Brain pericyte (primary cell): ENCODE measurements around the gene BBOX1.

Source experiments
- DNase-seq: peaks from one replicate; pipeline ENCODE4 v3.0.0-alpha.2; 2012; ENCODE audit warnings: low read depth, low spot score

Gene BBOX1

DNA sequence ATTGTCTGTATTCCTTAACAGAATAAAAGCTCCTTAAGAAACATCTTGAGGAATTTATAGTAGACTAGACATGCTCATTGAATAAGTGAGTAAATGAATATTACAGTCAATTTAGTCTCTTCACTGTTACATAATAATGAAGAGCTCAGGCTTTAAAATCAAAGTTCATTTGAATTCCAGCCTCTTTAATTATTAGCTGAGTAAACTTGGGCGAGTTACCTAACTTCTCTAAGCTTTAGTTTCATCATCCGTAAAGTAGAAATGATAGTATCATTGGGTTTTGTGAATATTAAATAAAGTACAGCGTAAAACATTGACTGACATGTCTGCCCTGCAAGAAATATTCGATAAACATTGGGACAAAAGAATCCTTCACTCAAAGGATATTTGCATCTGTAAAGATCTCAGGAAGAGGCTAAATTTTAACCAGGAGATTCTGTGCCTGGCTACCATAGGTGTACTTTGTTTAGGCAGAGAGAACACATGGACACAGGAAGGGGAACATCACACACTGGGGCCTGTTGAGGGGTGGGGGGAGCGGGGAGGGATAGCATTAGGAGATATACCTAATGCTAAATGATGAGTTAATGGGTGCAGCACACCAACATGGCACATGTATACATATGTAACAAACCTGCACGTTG lies 15.2 kb upstream of the BBOX1 start:
- DNase-seq: no peak

DNA sequence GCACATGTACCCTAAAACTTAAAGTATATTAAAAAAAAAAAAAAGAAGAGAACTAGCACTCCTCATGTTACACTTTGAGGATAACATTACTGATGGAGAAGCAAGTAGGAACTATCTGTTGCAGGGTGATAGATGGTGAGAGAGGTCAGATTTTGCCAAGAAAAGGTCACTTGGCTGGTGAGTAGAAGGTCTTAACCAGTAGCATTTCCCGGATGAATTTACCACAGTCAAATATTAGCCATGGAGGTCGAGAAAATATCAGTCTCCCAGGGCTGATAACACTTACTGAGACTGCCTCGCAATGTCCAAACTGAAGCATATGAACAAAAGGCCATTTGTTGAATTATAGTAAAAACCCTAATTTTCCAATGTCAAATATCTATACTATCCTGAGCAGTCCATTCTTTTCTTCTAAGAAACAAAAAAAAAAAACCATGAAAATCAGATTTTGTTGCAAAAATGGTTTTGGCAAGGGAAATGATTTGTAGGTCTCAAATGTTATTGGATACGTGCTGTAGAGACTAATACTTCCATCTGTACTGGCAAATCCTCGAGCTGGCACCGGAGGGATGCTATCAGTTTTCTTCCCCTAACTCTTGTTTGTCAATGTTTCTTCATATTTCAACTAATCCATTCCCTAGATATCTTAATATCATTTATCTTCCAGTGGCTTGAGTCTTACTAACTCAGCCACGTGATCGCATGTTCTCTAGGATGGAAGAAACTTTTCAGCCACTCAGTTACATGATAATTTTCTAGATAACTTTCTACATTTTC lies 14.5 kb upstream of the BBOX1 start:
- DNase-seq: no peak

DNA sequence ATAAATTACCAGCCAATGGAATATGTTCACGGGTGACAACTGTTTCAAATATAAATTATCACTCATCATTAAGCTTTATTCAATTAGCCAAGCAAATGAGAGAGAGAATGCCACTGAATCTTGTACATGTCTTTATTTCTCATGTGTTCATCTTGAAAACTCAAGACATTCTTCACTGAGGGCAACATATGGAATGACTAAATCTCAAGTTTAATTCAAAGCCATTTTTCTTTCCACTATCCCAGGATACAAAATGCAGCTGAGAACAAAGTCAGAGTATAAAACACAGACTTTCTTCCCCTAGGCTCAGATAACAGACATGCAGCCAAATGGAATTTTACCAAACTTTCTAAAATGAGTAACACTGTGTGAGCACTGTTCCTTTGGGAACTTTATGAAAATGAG lies 12.1 kb upstream of the BBOX1 start:
- DNase-seq: no peak

DNA sequence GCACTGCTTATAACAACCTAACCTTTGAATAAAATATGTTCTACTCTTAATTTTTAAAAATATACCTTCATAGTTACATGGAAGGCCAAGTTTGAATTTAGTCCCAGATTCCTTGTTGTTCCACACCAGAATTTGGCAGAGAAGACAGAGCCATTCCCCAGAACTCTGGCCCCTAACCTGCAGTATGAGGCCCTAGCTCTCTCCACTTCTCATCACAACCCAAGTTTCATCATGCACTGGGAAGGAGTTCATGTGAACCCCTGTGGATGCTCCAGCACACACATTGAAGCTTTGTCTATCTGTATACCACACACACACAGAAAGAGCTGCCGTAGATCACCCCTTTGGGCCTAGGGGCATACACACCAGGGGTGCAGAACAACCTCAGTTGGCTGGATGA lies 10.6 kb upstream of the BBOX1 start:
- DNase-seq: no peak

DNA sequence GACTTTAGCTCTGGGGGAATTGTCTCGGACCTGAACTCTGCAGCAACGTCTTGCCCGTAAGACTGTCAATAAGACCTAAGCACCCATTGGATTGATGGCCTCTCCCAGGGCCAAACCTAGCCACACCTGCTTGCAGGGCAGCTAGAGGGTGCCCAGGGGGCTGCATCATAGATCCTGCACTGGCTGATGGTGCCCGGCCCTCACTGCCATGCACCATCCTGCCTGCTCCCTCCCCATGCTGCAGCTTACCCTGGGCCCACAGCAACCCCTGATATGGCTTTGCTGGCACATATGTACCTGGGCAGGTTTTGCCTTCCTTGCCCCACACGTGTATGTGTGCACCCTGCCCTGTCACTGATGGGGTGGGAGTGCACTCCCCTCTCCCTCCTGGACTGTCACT lies 8.9 kb upstream of the BBOX1 start:
- no peak for DNase-seq

DNA sequence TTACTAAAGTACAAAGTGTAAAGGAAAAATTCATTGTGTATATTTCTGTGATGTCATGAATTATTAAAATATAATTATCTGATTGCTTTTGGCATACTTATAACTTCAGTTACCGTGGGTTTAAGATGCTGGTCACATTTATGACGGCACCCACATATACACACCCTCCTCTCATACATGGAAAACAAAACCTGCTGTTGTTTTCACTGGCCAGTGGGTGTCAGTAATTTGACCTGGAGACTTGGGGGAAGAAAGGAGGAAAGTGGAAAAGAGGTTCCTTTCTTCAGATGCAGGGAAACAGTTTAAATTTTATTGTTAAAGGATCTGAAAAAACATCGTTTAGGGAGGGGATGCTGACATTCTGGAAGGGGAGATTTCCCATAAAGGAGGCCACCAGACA lies 742 bp upstream of the BBOX1 start:
- DNase-seq: no peak

DNA sequence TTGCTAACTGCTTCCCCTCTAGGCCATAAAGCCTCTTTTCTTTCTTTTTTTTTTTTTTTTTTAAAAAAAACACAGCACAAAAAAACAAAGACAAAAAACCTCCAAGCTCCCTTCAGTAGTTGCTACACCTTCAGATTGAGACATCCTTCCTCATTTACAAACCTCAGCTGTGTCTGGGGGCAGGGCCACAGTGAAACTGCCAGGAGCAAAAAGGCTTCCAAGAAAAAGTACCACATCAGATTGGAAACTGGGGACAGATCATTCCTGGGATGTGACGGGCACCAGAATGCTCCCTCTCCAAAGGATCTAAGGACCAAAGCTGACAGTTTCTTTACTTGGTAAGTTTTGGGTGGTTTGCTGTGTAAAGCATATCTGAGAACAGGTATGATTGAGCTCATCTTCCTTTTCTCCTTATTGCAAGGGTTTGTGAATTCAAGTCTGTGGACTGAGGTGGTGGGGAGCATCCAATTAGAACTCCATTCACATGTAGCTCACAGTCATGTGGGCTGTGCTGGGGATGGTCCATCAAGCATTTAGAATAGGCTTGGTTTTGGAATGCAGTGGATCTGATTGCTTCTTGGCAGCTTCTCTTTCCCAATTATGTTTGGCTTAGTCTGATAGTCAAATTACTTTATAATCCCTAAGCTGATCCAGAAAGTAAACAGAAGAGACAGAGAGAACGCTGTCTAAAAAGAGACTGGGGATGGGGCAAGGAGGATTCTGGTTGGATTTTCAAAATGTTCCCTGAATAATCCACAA lies 705 bp downstream of the BBOX1 start:
- DNase-seq: no peak

DNA sequence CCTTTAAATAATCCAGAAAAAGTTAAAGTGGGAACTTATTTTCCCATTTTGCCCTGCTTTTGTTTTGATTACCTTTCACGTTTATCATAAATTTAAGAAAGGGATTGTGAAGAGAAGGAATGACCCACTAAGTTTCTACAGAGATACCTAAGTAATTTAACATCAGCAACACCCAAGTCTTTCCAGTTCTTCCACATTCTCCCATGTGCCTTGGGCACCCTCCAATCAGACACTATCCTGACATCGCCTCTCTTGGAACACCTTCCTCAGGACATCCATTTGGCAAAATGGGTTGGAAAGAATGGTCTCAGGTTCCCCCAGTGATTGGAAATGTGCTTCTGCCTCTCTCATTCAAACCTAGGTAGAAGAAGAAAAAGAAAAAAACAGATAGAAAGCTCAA lies 6.3 kb downstream of the BBOX1 start:
- no peak for DNase-seq

DNA sequence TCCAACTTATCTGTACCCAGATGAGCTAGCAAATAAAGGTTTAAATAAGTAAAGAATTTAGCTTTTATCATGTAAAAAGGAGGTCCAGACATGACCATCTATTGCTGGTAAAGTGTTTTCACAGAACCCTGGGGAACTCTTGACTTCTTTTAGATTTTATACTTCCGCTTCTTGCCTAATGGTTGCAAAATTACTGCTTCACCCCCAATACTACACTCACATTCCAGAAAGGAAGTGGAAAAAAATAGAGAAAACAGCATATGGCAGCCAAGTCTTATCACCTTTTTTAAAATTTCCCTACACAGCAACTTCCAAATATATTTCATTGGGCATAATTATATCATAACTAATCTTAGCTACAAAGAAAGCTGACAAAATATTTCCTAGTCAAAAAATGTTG lies 12.1 kb downstream of the BBOX1 start:
- no peak for DNase-seq

DNA sequence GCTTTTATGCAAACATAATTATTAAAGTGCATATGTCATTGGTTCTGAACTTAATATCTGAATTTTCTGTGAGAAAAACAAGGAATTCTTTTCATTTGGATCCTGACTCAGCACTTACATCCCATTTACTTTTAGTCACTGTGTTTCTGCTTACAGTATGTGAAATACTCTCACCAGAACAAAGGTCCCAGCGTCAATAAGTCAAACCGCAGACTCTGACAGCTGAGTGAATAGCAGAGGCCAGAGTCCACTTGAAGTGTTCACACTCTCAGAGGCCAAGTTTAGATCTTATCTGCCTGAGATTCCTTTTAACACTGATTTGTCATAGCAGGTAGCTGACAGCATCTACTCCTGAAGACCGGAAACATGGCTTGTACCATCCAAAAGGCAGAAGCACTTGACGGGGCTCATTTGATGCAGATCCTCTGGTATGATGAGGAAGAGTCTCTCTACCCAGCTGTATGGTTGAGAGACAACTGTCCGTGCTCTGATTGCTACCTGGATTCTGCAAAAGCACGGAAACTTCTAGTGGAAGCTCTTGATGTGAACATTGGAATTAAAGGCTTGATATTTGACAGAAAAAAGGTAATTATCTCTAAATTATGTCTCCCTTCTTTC lies 14.6 kb downstream of the BBOX1 start:
- no peak for DNase-seq

DNA sequence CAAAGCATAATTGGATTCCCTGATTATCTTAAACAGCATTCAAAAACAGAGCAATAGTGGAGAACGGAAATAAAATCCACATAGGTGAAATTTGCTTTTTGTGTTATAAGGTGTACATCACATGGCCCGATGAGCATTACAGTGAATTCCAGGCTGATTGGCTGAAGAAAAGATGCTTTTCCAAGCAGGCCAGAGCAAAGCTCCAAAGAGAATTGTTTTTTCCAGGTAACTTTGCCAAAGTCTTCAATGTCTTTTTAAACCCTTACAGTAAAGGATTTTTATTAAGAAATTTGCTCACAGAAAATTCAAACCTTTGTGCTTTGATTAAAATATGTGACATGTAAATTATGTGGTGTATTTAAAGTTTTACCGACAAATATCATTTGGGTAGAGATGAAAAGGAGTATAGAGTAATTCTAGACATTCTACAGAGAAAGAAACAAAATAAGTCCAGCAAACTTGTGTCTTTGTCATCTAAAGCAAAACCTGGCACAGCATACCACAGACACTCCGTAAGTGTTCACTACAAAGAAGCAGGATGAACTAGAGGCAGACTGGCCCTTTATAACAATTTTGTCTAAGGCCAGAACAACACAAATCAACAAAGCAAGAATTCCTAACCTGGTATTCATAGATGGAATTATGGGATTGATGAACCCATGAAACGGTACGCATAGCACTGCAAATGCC lies 16.6 kb downstream of the BBOX1 start:
- no peak for DNase-seq

DNA sequence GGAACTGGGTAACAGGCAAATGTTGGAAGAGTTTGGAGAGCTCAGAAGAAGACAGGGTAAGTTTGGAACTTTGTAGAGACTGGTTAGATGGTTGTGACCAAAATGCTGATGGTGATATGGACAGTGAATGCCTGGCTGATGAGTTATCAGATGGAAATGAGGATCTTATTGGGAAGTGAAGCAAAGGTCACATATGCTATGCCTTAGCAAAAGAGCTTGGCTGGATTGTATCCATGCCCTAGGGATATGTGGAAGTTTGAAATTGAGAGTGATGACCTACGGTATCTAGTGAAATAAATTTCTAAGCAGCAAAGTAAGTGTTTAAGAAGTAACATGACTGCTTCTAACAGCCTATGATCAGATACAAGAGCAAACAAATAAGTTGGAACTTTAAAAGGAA lies 17.8 kb downstream of the BBOX1 start:
- no peak for DNase-seq

DNA sequence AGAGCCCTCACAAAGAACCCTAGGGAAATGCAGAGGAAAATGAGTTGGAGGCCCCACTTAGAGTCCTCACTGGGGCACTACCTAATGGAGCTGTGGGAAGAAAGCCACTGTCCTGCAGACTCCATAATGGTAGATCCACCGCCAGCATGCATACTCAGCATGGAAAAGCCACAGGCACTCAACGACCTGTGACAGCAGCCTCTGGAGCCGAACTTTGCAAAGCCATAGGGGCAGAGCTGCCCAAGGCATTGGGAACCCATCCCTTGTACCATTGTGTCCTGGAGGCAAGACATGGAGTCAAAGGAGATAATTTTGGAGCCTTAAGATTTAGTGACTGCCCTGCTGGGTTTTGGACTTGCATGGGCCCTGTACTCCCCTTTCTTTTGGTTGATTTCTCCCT lies 18.8 kb downstream of the BBOX1 start:
- DNase-seq: no peak

DNA sequence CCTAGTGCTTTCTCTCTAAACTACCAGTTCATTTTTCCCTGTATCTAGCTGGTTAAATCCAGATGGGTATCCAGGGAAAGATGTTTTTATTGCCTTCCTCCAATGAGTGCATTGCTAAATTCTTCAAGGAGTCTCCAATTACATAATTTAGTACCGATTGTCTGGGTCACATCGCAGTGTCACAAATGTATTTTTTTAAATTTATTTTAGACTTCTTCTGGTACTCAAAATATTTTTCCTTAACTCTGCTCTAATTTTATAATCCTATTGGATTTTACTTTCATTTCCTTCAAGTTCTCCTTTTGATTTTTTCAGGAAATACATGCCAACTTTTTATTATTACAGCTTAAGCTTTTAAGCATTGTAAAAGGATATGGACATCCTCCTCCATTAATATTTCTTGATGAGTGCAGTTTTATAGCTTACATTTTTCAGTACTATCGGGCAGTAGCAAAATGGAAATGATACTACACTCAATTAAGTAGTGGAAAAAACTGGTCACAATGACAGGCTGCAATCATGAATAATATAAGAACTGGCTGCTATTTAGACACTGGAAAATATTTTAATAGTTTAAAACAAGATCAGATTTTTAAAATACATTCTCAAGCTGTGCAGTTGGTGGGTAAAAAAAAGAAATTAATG lies 20.3 kb downstream of the BBOX1 start:
- no peak for DNase-seq

DNA sequence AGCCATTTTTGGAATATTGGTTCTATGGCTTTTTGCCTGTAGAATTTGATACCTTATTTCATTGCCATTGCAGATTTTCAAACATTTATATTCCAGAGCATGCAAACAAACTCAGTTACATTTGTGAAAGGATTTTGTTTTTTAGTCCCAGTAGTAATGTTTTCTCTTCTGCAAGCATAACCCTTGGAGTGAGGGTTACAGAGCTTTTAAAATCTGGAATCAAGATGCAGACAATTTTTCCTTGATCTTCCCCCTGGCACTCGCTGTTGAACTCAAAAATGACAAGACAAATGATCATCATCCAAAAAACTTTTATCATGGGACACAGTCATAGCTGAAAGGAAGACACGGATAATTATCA lies 20.8 kb downstream of the BBOX1 start:
- no peak for DNase-seq

DNA sequence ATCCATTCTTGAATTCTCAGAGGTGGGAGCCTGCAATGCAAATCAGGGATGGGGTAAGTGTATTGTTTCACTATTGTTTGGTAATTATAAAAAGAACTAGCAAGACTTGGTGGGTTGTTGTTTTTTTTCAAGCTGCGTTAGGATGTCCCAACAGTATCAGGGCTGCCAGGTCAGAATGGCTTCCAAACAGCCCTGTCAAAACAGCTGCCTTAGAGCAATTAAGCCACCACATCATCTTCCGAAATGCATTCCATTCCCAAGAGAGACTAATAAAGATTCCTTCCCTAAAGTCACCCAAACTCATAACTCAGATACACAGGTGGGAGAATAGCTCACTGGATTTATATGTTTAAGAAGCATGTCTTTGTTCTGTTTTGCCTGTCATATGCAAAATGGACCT lies 23.5 kb downstream of the BBOX1 start:
- no peak for DNase-seq

DNA sequence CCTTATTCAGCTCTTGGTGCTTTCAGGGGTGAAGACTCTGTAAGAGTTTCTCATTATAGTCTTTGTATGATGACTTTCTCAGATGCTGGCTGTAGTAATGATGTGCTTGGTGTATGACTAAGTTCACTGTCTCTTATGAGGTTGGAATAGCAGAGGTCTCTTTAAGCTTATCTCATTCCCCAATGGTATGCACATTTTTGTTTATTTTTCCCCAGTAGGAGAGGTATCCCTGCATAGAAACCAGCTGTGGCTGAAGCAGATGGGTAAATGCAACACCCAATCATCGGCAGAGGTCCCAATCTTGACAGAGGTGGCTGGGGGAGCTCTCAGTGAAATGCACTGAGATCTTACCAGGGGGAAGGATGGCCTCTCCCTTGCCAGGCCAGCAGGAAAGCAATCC lies 34.6 kb downstream of the BBOX1 start:
- DNase-seq: no peak

DNA sequence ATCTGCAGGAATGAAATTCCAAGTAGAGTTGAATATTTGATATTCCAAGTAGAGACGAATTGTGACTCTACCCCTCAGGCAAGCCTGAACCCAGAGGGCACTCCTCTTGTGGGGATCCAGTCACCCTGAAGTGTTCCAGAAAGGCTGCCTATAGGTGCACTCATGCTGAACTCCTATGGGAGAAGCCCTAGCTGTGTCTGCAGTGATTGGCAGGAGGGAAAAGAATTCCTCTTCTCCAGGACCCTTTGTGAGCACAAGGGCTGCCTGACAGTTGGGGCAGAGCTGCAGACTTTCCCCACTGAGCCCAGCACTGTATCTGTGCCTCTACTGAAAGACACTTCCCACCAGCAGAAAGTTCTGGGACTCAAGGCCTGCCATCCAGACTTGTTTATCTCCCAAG lies 35.0 kb downstream of the BBOX1 start:
- no peak for DNase-seq

DNA sequence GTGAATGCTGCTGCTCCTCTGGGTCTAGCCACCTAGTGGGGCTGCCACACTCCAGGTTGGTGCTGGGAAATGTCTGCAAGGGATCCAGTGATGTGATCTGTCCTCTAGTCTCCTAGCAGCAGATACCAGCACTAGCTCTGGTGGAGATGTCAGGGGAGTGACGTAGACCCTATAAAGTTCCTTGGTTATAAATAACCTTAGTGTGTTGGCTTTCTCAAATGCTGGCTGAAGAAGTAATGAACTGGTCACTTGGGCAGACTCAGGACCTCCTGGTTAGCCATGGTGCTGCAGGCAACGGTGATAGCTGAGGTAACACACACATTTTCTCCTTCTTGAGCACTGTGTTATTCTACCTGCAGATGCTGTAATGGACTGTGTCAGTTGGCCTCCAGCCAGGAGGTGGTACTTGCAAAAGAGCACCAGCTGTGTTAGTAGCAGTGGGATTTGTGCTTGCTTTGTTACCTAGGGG lies 35.5 kb downstream of the BBOX1 start:
- DNase-seq: no peak

DNA sequence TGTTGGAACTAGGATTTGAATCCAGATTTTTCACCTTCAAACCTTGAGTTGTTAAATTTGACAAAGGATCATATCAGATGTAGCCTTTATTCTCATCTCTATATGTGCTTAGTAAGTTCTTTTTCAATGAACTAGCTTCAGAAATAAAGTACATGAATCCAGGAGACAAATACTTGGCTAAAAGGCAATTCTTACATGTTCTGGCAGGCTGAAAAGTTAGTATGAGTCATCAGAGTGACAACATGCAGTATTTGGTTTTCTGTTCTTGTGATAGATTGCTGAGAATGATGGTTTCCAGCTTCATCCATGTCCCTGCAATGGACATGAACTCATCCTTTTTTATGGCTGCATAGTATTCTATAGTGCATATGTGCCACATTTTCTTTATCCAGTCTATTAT lies 40.4 kb downstream of the BBOX1 start:
- DNase-seq: no peak

DNA sequence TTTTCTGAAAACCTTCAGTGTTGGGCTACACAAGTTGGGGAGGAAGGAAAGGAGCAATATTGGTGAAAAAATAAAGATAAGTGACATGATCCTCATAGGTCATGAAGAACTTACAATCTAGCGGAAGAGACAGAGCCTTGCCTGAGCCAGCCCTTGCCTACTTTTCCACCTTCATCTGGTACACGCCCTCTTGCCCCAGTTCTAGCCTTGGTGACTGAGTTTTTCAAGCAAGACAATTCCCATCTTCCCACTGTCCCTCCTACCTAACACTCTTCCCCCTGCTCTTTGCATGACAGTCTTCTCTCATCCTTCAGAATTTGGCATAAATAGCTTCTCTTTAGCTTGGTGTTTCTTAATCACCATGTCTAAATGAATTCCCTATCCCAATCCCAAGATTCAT lies 42.6 kb downstream of the BBOX1 start:
- DNase-seq: no peak
